ENCODE results near the gene RIBC2. TPM values are rescaled to one million over a fixed set of nuclear protein-coding genes. Genes with fewer than 3 reads are reported as not detected.
"Not testable (repeated sequence)": the region's sequence is repeated elsewhere in the genome, so short reads cannot be mapped to it uniquely, and the experiment has no call there.

RIBC2 gene
- total and polyA plus RNA-seq, 3 experiments from 2014 or later: 0.47 to 10.4 (median 9.6) TPM

- CTCF ChIA-PET; H3K36me3 Mint-ChIP-seq; H3K27me3 ChIP-seq (ENCODE audit: insufficient read depth, low read length, poor library complexity, severe bottlenecking); H3K4me3 ChIP-seq (ENCODE audit: low read length); POLR2A ChIA-PET; H3K36me3 ChIP-seq (ENCODE audit: insufficient read depth, low read length); H3K9me3 ChIP-seq (ENCODE audit: low read length); H3K27ac ChIP-seq (ENCODE audit: low read depth, low read length); H3K4me3 Mint-ChIP-seq; H3K27ac Mint-ChIP-seq; DNase-seq; H3K4me1 ChIP-seq (ENCODE audit: insufficient read depth, low read length); H3K4me1 Mint-ChIP-seq: not testable (repeated sequence)
- H3K27me3 Mint-ChIP-seq: peaks cover 8 to 11% of the 10 kb centered on the region in 2 donors
- peaks cover 5 to 13% (median 6%) of the 10 kb centered on the region in 5 donors for H3K9me3 Mint-ChIP-seq
Measured at GRCh38 chr22:45463691-45464090, 50.2 kb downstream of the RIBC2 start.

- peaks cover 0 to 3% (median 0%) of the 10 kb centered on the region in 3 donors for H3K36me3 Mint-ChIP-seq
- no peak for DNase-seq
- H3K36me3 ChIP-seq (ENCODE audit: insufficient read depth, low read length): no peaks in the 10 kb centered on the region
- peaks cover 5 to 13% (median 6%) of the 10 kb centered on the region in 5 donors for H3K9me3 Mint-ChIP-seq
- ChIA-PET CTCF (no interaction called here), POLR2A (no interaction called here)
- H3K27ac Mint-ChIP-seq: no peak overlapping the region
- H3K4me1 Mint-ChIP-seq: no peaks in the 10 kb centered on the region
- peaks cover 9 to 11% of the 10 kb centered on the region in 2 donors for H3K27me3 Mint-ChIP-seq
- no peak overlapping the region for H3K4me3 Mint-ChIP-seq
- H3K4me1 ChIP-seq (ENCODE audit: insufficient read depth, low read length): no peaks in the 10 kb centered on the region
- no peaks in the 10 kb centered on the region for H3K27me3 ChIP-seq (ENCODE audit: insufficient read depth, low read length, poor library complexity, severe bottlenecking)
- no peak overlapping the region for H3K27ac ChIP-seq (ENCODE audit: low read depth, low read length)
- no peak overlapping the region for H3K4me3 ChIP-seq (ENCODE audit: low read length)
- H3K9me3 ChIP-seq (ENCODE audit: low read length): no peaks in the 10 kb centered on the region
Measured at GRCh38 chr22:45465633-45466032, 52.1 kb downstream of the RIBC2 start.

- peaks cover 0 to 3% (median 0%) of the 10 kb centered on the region in 3 donors for H3K36me3 Mint-ChIP-seq
- no peaks in the 10 kb centered on the region for H3K4me1 Mint-ChIP-seq
- H3K27me3 Mint-ChIP-seq: peaks cover 15 to 19% of the 10 kb centered on the region in 2 donors
Measured at GRCh38 chr22:45468872-45469271, 55.4 kb downstream of the RIBC2 start.

GRCh38 chr22:45469281-45470073, 56.0 kb downstream of the RIBC2 start:
- Mint-ChIP-seq H3K9me3 (peaks cover 5 to 13% (median 6%) of the 10 kb centered on the region in 5 donors), H3K27me3 (peaks cover 16 to 18% of the 10 kb centered on the region in 2 donors), H3K36me3 (peaks cover 0 to 3% (median 0%) of the 10 kb centered on the region in 3 donors), H3K27ac (no peak overlapping the region), H3K4me1 (no peaks in the 10 kb centered on the region), H3K4me3 (no peak overlapping the region)
- ChIA-PET CTCF (no interaction called here), POLR2A (no interaction called here)
- Histone ChIP-seq H3K27me3 (ENCODE audit: insufficient read depth, low read length, poor library complexity, severe bottlenecking) (no peaks in the 10 kb centered on the region), H3K36me3 (ENCODE audit: insufficient read depth, low read length) (no peaks in the 10 kb centered on the region), H3K27ac (ENCODE audit: low read depth, low read length) (no peak overlapping the region), H3K4me3 (ENCODE audit: low read length) (no peak overlapping the region), H3K4me1 (ENCODE audit: insufficient read depth, low read length) (no peaks in the 10 kb centered on the region), H3K9me3 (ENCODE audit: low read length) (no peaks in the 10 kb centered on the region)
- no peak for DNase-seq

More at GRCh38 chr22:45468872-45469271, 55.4 kb downstream of the RIBC2 start:
- no peak for DNase-seq
- ChIA-PET POLR2A (no interaction called here), CTCF (no interaction called here)
- Histone ChIP-seq H3K36me3 (ENCODE audit: insufficient read depth, low read length) (no peaks in the 10 kb centered on the region), H3K9me3 (ENCODE audit: low read length) (no peaks in the 10 kb centered on the region), H3K4me3 (ENCODE audit: low read length) (no peak overlapping the region), H3K4me1 (ENCODE audit: insufficient read depth, low read length) (no peaks in the 10 kb centered on the region), H3K27ac (ENCODE audit: low read depth, low read length) (no peak overlapping the region), H3K27me3 (ENCODE audit: insufficient read depth, low read length, poor library complexity, severe bottlenecking) (no peaks in the 10 kb centered on the region)
- peaks cover 5 to 13% (median 6%) of the 10 kb centered on the region in 5 donors for H3K9me3 Mint-ChIP-seq
- no peak overlapping the region for H3K4me3 Mint-ChIP-seq
- H3K27ac Mint-ChIP-seq: no peak overlapping the region

GRCh38 chr22:45470871-45471270, 57.4 kb downstream of the RIBC2 start:
- H3K9me3 ChIP-seq (ENCODE audit: low read length): no peaks in the 10 kb centered on the region
- ChIA-PET CTCF (no interaction called here), POLR2A (no interaction called here)
- H3K9me3 Mint-ChIP-seq: peaks cover 3 to 13% (median 6%) of the 10 kb centered on the region in 5 donors
- H3K27me3 ChIP-seq (ENCODE audit: insufficient read depth, low read length, poor library complexity, severe bottlenecking): no peaks in the 10 kb centered on the region
- H3K4me3 Mint-ChIP-seq: no peak overlapping the region
- peaks cover 18 to 22% of the 10 kb centered on the region in 2 donors for H3K27me3 Mint-ChIP-seq
- H3K4me3 ChIP-seq (ENCODE audit: low read length): no peak overlapping the region
- H3K4me1 ChIP-seq (ENCODE audit: insufficient read depth, low read length): no peaks in the 10 kb centered on the region
- H3K36me3 Mint-ChIP-seq: peaks cover 0 to 3% (median 0%) of the 10 kb centered on the region in 3 donors
- H3K27ac ChIP-seq (ENCODE audit: low read depth, low read length): no peak overlapping the region
- no peak for DNase-seq
- H3K36me3 ChIP-seq (ENCODE audit: insufficient read depth, low read length): no peaks in the 10 kb centered on the region
- H3K4me1 Mint-ChIP-seq: no peaks in the 10 kb centered on the region
- no peak overlapping the region for H3K27ac Mint-ChIP-seq

GRCh38 chr22:45472426-45472825, 58.9 kb downstream of the RIBC2 start:
- no peak for DNase-seq
- H3K4me3 Mint-ChIP-seq: no peak overlapping the region
- Histone ChIP-seq H3K4me1 (ENCODE audit: insufficient read depth, low read length) (no peaks in the 10 kb centered on the region), H3K9me3 (ENCODE audit: low read length) (no peaks in the 10 kb centered on the region), H3K27me3 (ENCODE audit: insufficient read depth, low read length, poor library complexity, severe bottlenecking) (no peaks in the 10 kb centered on the region), H3K36me3 (ENCODE audit: insufficient read depth, low read length) (no peaks in the 10 kb centered on the region), H3K4me3 (ENCODE audit: low read length) (no peak overlapping the region), H3K27ac (ENCODE audit: low read depth, low read length) (no peak overlapping the region)
- peaks cover 23 to 31% of the 10 kb centered on the region in 2 donors for H3K27me3 Mint-ChIP-seq
- ChIA-PET POLR2A (no interaction called here), CTCF (no interaction called here)
- peaks cover 0 to 8% (median 2%) of the 10 kb centered on the region in 5 donors for H3K9me3 Mint-ChIP-seq
- peak overlapping the region in 1 of 8 donors; percentile 33 for H3K27ac Mint-ChIP-seq
- peaks cover 0 to 3% (median 0%) of the 10 kb centered on the region in 3 donors for H3K36me3 Mint-ChIP-seq
- no peaks in the 10 kb centered on the region for H3K4me1 Mint-ChIP-seq

GRCh38 chr22:45473626-45474237, 60.2 kb downstream of the RIBC2 start:
- Mint-ChIP-seq H3K36me3 (no peaks in the 10 kb centered on the region), H3K9me3 (no peaks in the 10 kb centered on the region), H3K27ac (no peak overlapping the region), H3K4me1 (no peaks in the 10 kb centered on the region), H3K27me3 (peaks cover 20 to 43% of the 10 kb centered on the region in 2 donors), H3K4me3 (no peak overlapping the region)
- CTCF ChIA-PET: no interaction called here
- Histone ChIP-seq H3K4me3 (ENCODE audit: low read length) (no peak overlapping the region), H3K36me3 (ENCODE audit: insufficient read depth, low read length) (no peaks in the 10 kb centered on the region), H3K27ac (ENCODE audit: low read depth, low read length) (no peak overlapping the region), H3K4me1 (ENCODE audit: insufficient read depth, low read length) (no peaks in the 10 kb centered on the region), H3K9me3 (ENCODE audit: low read length) (no peaks in the 10 kb centered on the region), H3K27me3 (ENCODE audit: insufficient read depth, low read length, poor library complexity, severe bottlenecking) (no peaks in the 10 kb centered on the region)
- no peak for DNase-seq
- POLR2A ChIA-PET: no interaction called here

- H3K9me3 Mint-ChIP-seq: no peaks in the 10 kb centered on the region
- H3K36me3 ChIP-seq (ENCODE audit: insufficient read depth, low read length): no peaks in the 10 kb centered on the region
- H3K4me1 Mint-ChIP-seq: no peaks in the 10 kb centered on the region
- no peaks in the 10 kb centered on the region for H3K4me1 ChIP-seq (ENCODE audit: insufficient read depth, low read length)
- H3K27me3 ChIP-seq (ENCODE audit: insufficient read depth, low read length, poor library complexity, severe bottlenecking): no peaks in the 10 kb centered on the region
- H3K27me3 Mint-ChIP-seq: peaks cover 18 to 43% of the 10 kb centered on the region in 2 donors
- ChIA-PET POLR2A (no interaction called here), CTCF (no interaction called here)
- no peaks in the 10 kb centered on the region for H3K9me3 ChIP-seq (ENCODE audit: low read length)
- no peak overlapping the region for H3K4me3 ChIP-seq (ENCODE audit: low read length)
- no peak overlapping the region for H3K27ac ChIP-seq (ENCODE audit: low read depth, low read length)
- H3K27ac Mint-ChIP-seq: no peak overlapping the region
- no peak for DNase-seq
- no peak overlapping the region for H3K4me3 Mint-ChIP-seq
- no peaks in the 10 kb centered on the region for H3K36me3 Mint-ChIP-seq
Measured at GRCh38 chr22:45475063-45475747, 61.7 kb downstream of the RIBC2 start.
